NCI-H1930 (cell line): ENCODE data around the gene TBX10.
"Not testable (repeated sequence)": the region's sequence is repeated elsewhere in the genome, so short reads cannot be mapped to it uniquely, and the experiment has no call there.

Source experiments
- DNase-seq, 2 experiments: peaks; one replicate each; lab custom pipeline; 2025; lab: John Stamatoyannopoulos, UW

TBX10 gene

GRCh38 chr11:67599149-67599548 lies 40.4 kb downstream of the TBX10 start:
- DNase-seq = no peak

GRCh38 chr11:67597963-67598362 lies 41.6 kb downstream of the TBX10 start:
- DNase-seq = not testable (repeated sequence)

GRCh38 chr11:67597458-67597857 lies 42.1 kb downstream of the TBX10 start:
- not testable (repeated sequence) for DNase-seq

GRCh38 chr11:67596753-67597300 lies 42.7 kb downstream of the TBX10 start:
- no peak for DNase-seq

GRCh38 chr11:67594480-67594879 lies 45.1 kb downstream of the TBX10 start:
- DNase-seq = no peak

GRCh38 chr11:67593565-67593905 lies 46.0 kb downstream of the TBX10 start:
- no peak for DNase-seq

- no peak for DNase-seq
Measured at GRCh38 chr11:67592880-67593564, 46.5 kb downstream of the TBX10 start.

- not testable (repeated sequence) for DNase-seq
Measured at GRCh38 chr11:67588899-67589415, 50.6 kb downstream of the TBX10 start.

GRCh38 chr11:67588136-67588503 lies 51.4 kb downstream of the TBX10 start:
- DNase-seq = no peak

GRCh38 chr11:67586568-67587250 lies 52.9 kb downstream of the TBX10 start:
- no peak for DNase-seq

- no peak for DNase-seq
Measured at GRCh38 chr11:67585911-67586310, 53.7 kb downstream of the TBX10 start.

GRCh38 chr11:67584881-67585873 lies 54.4 kb downstream of the TBX10 start:
- no peak for DNase-seq

- no peak for DNase-seq
Measured at GRCh38 chr11:67584205-67584880, 55.2 kb downstream of the TBX10 start.

- peak; percentile 74 to 83 for DNase-seq
Measured at GRCh38 chr11:67583247-67584204, 56.0 kb downstream of the TBX10 start, which contains the start of gene GSTP1. Gene GSTP1 (plus strand): TSS chr11:67583812. CDS start chr11:67583844, 32 bp downstream.

- no peak for DNase-seq
Measured at GRCh38 chr11:67582011-67582410, 57.6 kb downstream of the TBX10 start.

GRCh38 chr11:67581469-67581868 lies 58.1 kb downstream of the TBX10 start:
- no peak for DNase-seq
